Measurements from ENCODE around the gene SPP1.
A peak's percentile ranks its signal among the peaks of the same experiment; 100 is the strongest.

SPP1 gene

GRCh38 chr4:87953826-87954225 is 21.7 kb upstream of the SPP1 start:
- no peak for DNase-seq (ENCODE audit: low read depth)

GRCh38 chr4:87956501-87956900 is 19.0 kb upstream of the SPP1 start:
- DNase-seq (ENCODE audit: low read depth) = no peak

GRCh38 chr4:87957061-87957460 is 18.5 kb upstream of the SPP1 start:
- no peak for DNase-seq (ENCODE audit: low read depth)

- DNase-seq (ENCODE audit: low read depth) = no peak
Measured at GRCh38 chr4:87961993-87962392, 13.5 kb upstream of the SPP1 start.

- no peak for DNase-seq (ENCODE audit: low read depth)
Measured at GRCh38 chr4:87962398-87963146, 12.9 kb upstream of the SPP1 start.

GRCh38 chr4:87965501-87965975 is 10.0 kb upstream of the SPP1 start:
- DNase-seq (ENCODE audit: low read depth) = no peak

GRCh38 chr4:87966095-87966496 is 9.4 kb upstream of the SPP1 start:
- no peak for DNase-seq (ENCODE audit: low read depth)

- DNase-seq (ENCODE audit: low read depth) = no peak
Measured at GRCh38 chr4:87967193-87967592, 8.3 kb upstream of the SPP1 start.

GRCh38 chr4:87970121-87970520 is 5.4 kb upstream of the SPP1 start:
- no peak for DNase-seq (ENCODE audit: low read depth)

GRCh38 chr4:87971866-87972265 is 3.6 kb upstream of the SPP1 start:
- DNase-seq (ENCODE audit: low read depth) = no peak

GRCh38 chr4:87973283-87974169 is 2.0 kb upstream of the SPP1 start:
- peak; percentile 28 for DNase-seq (ENCODE audit: low read depth)

- DNase-seq (ENCODE audit: low read depth) = no peak
Measured at GRCh38 chr4:87974856-87975462, 555 bp upstream of the SPP1 start.

- no peak for DNase-seq (ENCODE audit: low read depth)
Measured at GRCh38 chr4:87977521-87978278, 2.2 kb downstream of the SPP1 start.

- no peak for DNase-seq (ENCODE audit: low read depth)
Measured at GRCh38 chr4:87978681-87979080, 3.2 kb downstream of the SPP1 start.

- no peak for DNase-seq (ENCODE audit: low read depth)
Measured at GRCh38 chr4:87979810-87980209, 4.3 kb downstream of the SPP1 start.

GRCh38 chr4:87981486-87981885 is 6.0 kb downstream of the SPP1 start:
- no peak for DNase-seq (ENCODE audit: low read depth)

- DNase-seq (ENCODE audit: low read depth) = no peak
Measured at GRCh38 chr4:87982036-87982435, 6.5 kb downstream of the SPP1 start.

- no peak for DNase-seq (ENCODE audit: low read depth)
Measured at GRCh38 chr4:87982446-87983010, 7.0 kb downstream of the SPP1 start.

- DNase-seq (ENCODE audit: low read depth) = no peak
Measured at GRCh38 chr4:87983996-87984395, 8.5 kb downstream of the SPP1 start.

GRCh38 chr4:87985097-87985886 is 9.8 kb downstream of the SPP1 start:
- no peak for DNase-seq (ENCODE audit: low read depth)

- DNase-seq (ENCODE audit: low read depth) = no peak
Measured at GRCh38 chr4:87985887-87986200, 10.3 kb downstream of the SPP1 start.

Data from activated T-cell treated with anti-CD3 and anti-CD28 coated beads for 24 hours (primary cell).